Stimulated activated CD4-positive, alpha-beta T cell treated with anti-CD3 and anti-CD28 coated beads, TNF-alpha, amount 100 ng/mL, for 24 hours (primary cell): ENCODE measurements around the gene RABL6.
"Not testable (repeated sequence)": the region's sequence is repeated elsewhere in the genome, so short reads cannot be mapped to it uniquely, and the experiment has no call there.

Experiments used
- DNase-seq, 3 experiments: peaks; one replicate each; pipeline ENCODE4 v3.0.0-alpha.2; 2020; ENCODE audit warnings: low read depth in 3 of 3

Gene RABL6

DNA sequence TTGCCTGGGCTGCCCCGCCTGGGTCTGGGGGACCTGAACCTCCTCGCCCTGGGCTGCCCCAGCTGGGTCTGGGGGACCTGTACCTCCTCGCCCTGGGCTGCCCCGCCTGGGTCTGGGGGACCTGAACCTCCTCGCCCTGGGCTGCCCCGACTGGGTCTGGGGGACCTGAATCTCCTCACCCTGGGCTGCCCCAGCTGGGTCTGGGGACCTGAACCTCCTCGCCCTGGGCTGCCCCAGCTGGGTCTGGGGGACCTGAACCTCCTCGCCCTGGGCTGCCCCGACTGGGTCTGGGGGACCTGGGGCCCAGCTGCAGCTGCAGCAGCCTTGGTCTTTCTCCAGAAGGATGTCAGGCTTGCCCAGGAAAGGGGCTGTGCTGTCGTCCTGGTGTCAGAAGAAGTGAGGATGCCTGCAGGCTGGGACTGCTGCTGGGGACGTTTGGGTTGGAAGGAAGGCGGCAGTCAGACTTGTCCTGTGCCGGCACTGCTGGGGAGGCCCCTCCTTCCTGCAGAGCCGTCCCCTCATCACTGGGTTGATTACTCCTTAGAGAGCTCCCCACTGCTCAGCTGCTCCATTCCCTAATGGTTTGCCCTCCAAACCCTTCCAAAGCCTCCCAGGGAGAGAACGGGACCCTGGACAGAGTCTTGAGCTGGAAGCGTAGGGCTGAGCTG, 25.8 kb downstream of the RABL6 start:
- not testable (repeated sequence) for DNase-seq

DNA sequence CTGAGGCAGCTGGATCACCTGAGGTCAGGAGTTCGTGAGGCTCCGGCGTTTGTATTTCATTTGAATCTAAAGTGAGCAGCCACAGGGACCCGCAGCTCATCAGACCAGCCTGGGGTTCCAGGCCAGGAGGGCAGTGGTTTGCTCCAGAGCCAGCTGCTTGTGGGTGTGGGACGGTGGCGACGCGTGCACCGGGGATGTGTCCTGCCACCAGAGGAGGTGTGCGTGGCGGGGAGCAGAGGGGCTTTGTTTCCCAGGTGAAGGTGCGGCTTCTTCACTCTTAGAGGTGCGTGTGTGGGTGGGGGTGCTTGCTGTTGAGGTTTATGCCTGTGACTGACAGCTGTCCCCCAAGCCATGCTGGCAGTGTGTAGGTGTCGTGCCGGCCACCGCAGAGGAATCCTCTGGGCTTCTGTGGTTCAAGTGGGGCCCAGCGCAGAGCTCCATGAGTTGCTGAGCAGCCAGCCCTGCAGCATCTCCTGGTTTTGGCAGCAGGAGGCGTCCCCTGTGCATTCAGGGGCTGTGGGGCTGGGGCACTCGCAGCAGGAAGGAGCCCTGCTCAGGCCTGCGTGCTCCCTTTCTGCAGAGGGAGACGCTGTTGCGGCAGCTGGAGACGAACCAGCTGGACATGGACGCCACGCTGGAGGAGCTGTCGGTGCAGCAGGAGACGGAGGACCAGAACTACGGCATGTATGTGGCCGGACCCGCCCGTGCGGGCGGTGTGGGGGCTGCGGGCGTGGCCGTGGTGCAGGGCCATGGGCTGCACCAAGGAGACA, 27.6 kb downstream of the RABL6 start:
- DNase-seq = no peak

DNA sequence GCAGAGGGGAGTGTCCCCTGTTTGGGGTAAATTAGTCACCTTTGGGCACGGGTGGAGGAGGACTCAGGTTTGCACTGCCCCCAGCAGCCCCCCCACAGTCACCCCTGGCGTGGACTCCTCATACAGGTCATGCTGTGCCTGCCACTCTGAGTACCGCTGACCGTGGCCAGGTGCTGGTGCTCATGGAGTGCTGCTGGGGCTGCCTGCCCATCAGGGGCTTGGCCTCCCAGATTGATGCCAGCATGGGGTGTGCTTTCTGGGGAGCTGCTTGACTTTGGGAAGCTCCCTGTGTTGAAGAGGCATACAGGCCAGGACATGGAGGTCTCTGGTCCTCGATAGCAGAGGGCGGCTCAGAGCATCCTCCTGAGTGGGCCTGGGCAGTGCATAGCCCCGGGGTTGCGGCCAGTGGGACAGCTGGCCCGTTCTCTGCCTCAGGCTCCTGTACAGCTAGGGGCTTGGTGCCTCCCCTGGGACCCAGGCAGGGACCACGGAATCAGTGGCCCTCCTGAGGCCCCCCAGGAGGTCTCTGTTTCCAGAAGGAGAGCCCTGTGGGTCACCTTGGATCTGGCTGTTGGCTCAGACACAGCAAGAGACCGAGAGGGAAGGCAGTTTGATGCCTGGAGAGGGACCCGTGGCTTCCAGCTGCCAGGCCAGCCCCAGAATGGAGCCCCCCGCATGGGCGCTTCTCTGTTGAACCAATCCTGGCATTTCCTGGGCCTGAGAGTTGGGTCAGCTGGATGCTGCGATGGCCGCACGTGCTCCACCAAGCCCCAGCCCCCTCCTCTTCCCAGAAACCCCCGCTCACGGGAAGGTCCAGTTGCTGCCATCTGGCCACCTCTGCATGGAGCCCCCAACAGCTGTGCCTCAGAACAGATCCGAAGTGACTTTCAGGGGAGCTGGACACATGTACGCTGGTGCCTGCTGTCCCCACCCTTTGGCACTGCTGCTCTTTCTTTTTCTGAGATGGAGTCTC, 28.5 kb downstream of the RABL6 start:
- no peak for DNase-seq

DNA sequence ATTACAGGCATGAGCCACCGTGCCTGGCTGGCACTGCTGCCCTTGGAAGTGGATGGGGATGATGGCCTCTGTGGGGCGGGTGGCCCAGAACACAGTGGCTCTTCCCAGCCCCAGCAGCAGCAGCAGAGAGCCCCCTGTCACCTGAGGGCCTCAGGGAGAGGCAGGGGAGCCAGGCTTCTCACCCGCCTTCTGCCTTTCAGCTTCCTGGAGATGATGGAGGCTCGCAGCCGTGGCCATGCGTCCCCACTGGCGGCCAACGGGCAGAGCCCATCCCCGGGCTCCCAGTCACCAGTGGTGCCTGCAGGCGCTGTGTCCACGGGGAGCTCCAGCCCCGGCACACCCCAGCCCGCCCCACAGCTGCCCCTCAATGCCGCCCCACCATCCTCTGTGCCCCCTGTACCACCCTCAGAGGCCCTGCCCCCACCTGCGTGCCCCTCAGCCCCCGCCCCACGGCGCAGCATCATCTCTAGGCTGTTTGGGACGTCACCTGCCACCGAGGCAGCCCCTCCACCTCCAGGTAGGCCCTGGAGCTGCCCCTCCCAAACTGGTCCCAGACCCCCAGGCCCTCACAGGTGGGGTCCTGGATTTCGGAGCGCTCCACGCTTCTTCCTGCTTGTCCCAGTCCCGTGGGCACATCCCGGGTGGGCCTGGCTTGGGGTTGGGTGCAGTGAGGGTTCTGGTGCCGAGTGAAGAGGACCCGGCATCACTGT, 29.6 kb downstream of the RABL6 start:
- DNase-seq = no peak

GRCh38 chr9:136837856-136838277, 30.1 kb downstream of the RABL6 start:
- DNase-seq = not testable (repeated sequence)

DNA sequence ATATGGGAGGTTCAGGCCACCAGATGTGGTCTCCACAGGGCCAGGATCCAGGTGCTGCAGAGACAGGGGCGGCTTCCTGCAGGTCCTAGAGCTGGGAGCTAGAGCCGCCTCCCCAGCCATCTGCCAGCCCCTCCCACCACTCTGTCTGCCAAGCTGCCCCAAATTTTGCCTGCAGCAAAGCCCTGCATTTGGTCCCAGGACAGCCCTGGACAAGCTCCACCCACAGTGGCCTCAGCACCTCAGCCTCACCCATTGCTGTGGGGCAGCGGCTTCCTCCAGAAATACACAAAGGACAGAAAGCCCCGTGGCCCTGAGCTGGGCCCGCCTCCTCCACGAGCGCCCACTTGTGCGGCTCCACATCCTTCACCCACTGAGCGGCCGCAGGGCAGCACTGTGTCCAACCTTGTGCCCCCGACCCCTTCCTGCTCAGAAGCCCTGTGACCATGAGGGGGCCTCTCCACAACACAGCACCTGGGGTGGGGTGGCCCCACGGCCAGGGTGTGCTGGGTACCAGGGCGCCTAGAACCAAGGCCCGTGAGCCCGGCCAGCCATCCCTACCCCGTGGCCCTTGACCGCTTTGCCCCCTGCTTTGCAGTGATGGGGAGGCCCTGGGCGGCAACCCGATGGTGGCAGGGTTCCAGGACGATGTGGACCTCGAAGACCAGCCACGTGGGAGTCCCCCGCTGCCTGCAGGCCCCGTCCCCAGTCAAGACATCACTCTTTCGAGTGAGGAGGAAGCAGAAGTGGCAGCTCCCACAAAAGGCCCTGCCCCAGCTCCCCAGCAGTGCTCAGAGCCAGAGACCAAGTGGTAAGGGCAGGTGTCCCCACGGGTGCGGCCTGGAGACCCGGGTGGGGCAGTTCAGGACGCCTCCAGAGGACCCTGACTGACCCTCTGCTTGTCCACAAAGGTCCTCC, 30.8 kb downstream of the RABL6 start:
- DNase-seq = no peak

DNA sequence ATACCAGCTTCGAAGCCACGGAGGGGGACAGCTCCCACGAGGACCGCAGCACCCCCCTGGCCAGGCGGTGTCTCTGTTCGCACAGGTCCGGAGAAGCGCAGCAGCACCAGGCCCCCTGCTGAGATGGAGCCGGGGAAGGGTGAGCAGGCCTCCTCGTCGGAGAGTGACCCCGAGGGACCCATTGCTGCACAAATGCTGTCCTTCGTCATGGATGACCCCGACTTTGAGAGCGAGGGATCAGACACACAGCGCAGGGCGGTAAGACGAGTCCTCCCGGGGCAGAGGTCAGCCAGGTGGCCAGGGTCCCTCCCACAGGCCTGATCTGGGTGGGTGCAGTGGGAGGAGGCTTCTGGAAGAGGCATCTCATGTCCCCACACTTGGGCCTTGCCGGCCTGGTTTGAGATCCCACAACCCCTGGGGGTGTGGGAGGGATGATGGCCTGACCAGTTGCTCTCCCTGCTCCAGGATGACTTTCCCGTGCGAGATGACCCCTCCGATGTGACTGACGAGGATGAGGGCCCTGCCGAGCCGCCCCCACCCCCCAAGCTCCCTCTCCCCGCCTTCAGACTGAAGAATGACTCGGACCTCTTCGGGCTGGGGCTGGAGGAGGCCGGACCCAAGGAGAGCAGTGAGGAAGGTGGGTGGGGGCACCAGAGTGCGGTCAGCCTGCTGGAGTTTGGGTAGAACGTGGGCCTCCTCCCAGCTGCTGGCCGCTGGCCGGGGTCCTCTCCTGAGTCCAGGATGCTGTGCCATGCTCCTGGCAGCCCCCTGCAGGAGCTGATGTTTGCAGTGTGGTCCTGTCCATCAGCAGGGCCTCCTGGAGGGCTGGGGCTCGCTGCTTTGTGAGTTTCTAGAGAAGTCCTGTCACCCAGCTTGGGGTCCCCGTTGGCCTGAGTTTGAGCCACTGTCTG, 31.7 kb downstream of the RABL6 start:
- no peak for DNase-seq

DNA sequence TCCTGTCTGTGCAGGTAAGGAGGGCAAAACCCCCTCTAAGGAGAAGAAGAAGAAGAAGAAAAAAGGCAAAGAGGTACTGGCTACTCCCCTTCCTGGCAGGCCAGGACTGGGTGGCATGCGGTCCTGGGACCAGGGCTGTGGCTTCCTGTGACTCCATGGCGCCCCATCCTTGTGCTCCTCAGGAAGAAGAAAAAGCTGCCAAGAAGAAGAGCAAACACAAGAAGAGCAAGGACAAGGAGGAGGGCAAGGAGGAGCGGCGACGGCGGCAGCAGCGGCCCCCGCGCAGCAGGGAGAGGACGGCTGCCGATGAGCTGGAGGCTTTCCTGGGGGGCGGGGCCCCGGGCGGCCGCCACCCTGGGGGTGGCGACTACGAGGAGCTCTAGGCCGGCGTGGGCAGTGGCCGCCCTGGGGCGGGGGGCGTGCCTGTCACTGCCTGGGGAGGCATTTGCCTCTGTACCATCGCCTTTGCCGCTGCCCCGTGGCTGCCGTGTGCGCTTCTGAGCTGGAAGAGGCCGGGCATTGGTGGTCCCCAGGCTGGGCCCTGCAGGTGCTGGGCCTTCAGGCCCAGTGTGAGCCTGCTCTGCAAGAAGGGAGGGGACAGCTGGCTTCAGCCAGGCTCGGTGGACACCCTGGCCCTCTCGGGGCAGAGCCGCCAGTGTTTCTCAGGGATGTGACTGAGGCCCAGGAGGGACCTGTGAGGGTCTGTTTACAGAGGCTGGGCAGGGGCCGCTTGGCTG, 32.6 kb downstream of the RABL6 start:
- no peak for DNase-seq

GRCh38 chr9:136840877-136841645, 33.3 kb downstream of the RABL6 start:
- no peak for DNase-seq

DNA sequence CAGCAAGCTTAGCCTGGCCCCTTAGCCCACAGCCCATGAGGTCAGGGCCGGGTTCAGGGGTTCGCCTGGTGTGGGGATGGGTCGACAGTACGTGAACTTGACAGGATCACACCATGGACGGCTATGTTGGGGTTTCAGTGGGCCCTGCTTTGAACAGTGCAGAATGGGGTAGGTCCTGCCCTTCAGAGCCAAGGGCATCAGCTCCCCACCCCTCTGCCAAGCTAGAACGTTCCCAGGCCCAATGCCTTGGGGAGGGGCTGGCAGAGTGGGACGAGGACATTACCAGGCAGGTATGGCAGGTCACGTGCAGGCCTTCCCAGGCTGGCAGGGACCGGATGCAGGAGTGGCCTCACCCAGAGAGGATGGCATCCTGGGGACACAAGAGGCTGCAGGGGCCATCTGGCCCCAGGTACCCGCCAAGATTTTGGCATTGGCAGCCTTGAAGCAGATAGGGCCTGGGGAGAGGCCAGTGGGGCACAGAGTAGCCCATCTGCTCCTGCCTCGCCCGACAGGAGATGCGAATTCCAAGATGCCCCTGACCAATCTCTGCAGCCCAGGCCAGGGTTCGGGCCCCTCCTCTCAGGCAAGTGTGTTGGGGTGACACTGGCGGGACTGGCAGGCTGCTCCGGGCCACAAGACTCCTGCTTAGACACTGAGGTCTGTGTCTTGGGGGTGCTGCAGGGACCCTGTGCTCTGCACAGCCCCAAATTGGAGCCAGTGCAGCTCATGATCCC, 34.1 kb downstream of the RABL6 start:
- DNase-seq = not testable (repeated sequence)

- peak; percentile 63 to 79 (median 65) for DNase-seq
Measured at GRCh38 chr9:136842380-136842948, 34.7 kb downstream of the RABL6 start, which contains the start of gene AJM1. AJM1 (plus strand) TSS chr9:136842478; CDS start chr9:136844415, 1,937 bp downstream.

DNA sequence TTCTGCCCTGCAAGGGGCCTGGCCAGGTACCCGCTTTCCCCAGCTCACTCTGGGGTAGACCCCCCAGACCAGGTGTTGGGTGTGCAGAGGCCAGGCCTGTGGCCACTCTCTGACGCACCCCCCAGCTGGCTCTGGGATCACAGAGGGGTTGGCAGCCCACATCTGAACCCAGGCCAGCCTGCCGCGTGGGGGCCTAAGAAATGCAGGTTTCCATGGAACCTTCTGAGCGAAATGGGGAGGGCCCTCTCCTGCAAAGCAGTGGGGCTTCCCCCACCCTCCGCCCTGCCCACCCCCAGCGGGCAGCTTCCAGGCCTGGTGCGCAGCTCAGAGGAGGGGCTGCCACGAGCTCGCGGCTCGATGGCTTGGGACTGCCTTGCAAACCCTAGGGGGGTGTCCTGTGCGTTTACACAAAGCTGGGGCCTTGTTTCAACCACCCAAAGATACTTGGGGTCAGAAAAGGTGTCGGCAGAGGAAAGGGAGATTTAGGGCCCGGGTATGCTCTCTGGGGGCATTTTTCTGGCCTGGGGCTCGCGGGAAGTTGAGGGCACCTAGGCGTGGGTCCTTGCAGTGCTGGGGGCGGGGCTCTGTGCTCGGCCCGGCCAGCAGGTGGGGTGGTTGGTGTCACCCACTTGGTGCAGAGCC, 35.5 kb downstream of the RABL6 start:
- DNase-seq = not testable (repeated sequence)

DNA sequence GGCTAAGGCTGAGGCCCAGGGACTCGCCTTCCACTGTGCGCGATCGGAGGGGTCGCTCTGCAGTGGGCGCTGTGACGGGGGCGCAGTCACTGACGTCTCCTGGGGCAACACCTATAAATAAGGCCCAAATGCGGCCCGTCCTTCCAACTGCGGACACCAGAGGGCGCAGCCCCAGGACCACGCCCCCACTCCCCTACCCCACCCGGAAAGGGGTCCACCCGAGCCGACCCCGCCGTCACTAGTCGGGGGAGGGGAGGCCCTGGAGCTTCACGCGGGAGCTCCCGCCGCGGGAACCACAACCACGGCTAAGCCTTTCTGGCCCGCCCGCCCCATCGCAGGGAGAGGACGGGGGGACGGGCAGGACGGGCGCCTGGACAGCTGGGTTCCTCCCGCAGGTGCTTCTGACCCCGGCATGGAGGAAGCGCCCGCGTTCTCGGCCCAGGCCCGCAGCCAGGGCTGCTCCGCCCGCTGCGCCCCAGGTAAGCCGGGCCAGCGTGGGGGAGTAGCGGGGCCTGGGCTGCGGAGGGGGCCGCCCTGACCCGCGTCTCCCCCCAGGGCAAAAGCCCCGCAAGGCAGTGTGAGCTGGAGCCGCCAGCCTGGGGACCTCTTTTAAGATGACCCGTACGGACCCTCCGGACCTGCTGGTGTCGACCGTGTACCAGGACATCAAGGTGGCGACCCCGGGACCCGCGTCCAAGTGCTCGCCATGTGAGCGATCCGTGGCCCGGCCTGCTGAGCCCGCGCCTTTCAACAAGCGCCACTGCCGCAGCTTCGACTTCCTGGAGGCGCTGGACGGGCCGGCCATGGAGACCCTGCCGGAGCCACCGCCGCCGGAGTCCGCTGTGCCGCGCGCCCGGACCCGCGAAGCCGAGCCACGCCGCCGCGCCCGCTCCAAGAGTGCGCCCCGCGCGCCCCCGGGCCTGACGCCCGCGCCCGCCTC, 36.3 kb downstream of the RABL6 start:
- peak in 1 of 3 experiments; percentile 61 for DNase-seq

DNA sequence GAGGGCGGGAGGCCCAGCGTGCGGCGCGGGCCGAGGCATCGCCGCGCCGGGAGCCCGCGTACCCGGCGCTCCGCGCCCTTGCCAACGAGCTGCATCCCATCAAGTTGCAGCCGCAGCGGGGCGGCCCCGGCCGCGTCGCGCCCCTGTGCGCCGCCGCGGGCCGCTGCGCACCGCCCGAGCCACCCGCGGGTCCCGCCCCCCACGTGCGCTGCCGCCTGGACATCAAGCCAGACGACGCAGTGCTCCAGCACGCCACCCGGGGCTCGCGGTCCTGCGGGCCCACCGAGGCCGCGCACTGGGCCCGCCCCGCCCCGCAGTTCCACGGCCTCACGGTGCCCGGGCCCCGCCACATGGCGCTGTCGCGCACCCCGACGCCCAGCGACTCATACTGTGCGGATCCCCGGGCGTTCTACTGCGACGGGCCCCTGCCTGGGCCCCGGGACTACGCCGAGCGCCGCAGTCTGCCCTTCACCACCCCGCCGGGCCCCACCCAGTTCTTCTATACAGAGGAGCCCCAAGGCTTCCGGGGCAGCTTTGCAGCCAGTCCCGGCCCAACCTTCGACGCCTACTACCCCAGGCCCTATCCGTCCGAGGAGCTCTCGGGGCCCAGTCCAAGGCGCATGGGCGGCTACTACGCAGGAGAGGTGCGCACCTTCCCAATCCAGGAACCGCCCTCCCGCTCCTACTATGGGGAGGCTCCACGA, 37.2 kb downstream of the RABL6 start:
- no peak for DNase-seq
